HG03432 (cell line): ENCODE measurements around the gene SLC22A4.

ENCODE experiments used
- ATAC-seq: cut with Tn5 transposase; IDR thresholded peaks from one replicate; pipeline ENCODE4 v1.9.1; 2021; ENCODE audit warnings: mild to moderate bottlenecking, moderate library complexity; ENCODE audit not compliant: unreplicated experiment

SLC22A4 gene

GRCh38 chr5:132327252-132327955 lies 33.2 kb downstream of the SLC22A4 start:
- no peak for ATAC-seq

DNA sequence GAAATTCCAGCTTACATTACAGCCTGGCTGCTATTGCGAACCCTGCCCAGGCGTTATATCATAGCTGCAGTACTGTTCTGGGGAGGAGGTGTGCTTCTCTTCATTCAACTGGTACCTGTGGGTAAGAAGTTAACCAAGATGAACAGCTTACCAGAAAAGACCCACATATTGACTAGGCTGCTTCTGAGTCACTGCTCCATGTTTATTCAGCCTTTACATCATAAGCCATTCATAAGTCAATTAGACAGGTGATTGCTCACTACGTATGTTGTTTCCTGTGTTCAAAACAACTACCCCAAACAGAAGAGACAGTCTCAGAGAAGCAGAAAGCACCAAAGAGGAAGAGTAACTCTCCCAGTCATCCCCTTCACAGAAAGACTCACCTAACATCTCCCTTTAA lies 40.6 kb downstream of the SLC22A4 start:
- ATAC-seq = no peak

DNA sequence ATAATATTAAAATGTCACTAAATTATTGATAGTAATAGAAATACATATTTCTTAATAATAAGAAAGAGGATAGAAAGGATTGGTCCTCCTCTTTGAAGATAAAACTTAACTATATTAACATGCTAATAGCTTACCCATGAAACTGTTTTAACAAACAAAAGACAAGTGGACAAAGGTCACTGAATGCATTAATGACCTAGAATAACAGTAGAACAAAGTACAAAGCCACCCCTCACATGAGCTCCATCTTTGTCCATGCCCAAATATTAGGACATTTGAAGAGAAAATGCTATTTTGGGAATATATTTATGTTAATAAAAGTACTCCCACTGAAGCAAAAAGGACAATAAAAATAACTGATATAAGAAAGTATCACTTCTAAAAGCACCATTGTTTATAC lies 41.2 kb downstream of the SLC22A4 start:
- ATAC-seq = no peak

- no peak for ATAC-seq
Observed at GRCh38 chr5:132339502-132339901, 45.3 kb downstream of the SLC22A4 start.

GRCh38 chr5:132342291-132343180 lies 48.3 kb downstream of the SLC22A4 start:
- ATAC-seq = no peak

DNA sequence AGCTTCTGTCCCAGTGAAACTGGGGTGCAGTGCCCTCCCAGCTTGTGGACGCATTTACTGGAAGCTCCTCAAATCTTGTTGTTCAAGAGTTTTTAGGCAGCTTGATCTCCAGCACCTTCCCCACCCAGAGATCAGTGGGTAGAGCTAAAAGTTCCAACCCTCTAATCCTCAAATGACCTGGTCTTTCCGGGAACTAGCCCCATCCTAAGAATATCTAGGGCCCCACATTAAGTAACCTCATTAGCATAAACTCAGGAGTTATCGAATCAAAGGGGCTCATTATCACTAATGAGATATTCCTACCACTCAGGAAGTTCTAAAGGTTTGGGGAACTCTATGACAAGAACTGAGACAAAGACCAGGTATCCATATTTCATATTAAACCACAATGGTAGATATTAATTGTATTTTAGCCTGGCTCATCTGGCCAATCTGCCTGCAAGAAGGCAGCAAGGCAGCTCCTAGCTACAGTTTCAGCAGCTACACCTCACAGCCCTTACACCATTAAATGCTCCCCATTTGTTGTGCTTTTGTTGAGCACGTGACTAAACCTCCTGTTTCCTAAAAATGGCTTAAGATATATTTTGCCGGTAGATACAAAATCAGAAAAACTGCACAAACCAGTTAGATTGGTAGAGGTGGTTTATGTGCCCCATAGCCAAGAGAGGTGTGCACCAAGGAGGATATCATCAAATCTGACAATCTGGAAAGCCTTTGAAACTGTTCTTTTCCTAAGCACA lies 50.8 kb downstream of the SLC22A4 start:
- no peak for ATAC-seq

- no peak for ATAC-seq
Observed at GRCh38 chr5:132353486-132353995, 59.3 kb downstream of the SLC22A4 start.

DNA sequence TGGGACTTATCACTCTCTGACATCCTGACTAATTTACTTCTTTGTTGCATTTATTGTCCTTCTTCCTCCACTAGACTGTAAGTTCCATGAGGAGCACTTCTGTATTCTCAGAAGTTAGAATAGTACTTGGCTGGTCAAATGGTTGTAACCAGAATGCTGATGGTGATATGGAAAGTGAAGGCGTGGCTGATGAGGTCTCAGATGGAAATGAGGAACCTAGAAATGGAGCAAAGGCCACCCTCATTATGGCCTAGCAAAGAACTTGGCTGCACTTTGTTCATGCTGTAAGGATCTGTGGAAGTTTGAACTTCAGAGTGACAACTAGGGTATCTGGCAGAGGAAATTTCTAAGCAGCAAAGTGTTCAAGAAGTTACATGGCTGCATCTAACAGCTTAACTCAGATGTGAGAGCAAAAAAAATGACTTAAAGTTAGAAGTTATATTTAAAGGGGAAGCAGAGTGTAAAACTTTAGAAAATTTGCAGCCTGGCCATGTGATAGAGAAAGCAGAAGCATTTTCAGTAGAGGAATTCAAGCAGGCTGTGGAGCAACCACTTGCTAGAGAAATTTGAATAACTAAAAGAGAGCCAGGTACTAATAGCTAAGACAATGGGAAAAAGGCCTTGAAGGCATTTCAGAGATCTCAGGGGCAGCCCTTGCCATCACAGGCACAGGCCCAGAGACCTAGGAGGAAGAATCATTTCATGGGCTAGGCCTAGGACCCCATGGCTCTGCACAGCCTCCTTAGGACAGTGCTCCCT lies 60.4 kb downstream of the SLC22A4 start:
- no peak for ATAC-seq

GRCh38 chr5:132355140-132355765 lies 61.1 kb downstream of the SLC22A4 start:
- ATAC-seq = no peak

DNA sequence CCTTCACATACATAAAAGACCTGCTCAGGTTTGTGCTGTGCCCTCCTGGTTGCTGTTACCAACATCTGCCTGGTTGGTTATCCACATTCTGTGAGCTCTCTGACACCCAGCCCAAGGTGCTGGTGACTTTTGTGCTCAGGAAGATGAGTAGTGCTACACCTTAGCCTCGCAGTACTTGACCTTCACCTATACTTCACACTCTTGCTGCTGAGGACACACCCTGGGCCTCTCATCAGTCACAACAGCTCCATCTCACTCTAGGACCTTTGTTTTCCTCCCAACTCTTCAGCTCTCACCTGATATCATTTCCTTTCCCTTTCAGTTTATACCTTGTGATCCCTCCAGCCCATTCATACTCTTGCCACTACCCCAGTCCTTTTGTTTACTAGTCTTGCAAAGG lies 64.6 kb downstream of the SLC22A4 start:
- no peak for ATAC-seq

DNA sequence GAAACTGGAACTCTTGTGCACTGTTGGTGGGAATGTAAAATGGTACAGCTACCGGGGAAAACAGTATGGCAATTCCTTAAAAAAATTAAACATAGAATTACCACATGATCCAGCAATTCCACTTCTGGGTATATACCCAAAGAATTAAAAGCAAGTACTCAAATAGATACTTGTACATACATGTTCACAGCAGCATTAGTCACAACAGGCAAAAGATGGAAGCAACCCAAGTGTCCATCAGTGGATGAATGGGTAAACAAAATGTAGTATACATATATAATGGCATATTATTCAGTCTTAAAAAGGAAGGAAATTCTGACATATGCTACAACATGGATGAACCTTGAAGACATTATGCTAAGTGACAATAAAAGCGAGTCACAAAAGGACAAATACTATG lies 67.9 kb downstream of the SLC22A4 start:
- no peak for ATAC-seq

GRCh38 chr5:132363431-132364112 lies 69.4 kb downstream of the SLC22A4 start:
- ATAC-seq = no peak

GRCh38 chr5:132364319-132364718 lies 70.1 kb downstream of the SLC22A4 start:
- ATAC-seq = no peak

DNA sequence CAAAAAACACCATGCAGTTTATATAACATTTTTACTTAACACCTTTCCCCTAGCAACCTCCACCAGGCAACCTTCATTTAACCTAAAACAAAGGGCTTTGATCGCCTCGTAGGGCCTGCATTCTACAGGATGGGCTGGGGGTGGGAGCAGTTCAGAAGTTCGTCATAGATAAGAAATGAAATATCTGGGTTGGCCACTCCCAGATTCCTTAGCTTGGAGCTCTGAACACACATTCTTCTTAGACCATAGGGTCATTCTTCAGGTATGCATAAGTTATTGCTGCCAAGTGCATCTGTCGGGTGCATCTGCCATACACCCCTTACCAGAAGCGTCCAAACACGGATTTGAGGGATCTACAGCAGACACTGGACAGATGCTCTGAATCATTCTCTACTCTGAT lies 71.0 kb downstream of the SLC22A4 start:
- ATAC-seq = no peak

DNA sequence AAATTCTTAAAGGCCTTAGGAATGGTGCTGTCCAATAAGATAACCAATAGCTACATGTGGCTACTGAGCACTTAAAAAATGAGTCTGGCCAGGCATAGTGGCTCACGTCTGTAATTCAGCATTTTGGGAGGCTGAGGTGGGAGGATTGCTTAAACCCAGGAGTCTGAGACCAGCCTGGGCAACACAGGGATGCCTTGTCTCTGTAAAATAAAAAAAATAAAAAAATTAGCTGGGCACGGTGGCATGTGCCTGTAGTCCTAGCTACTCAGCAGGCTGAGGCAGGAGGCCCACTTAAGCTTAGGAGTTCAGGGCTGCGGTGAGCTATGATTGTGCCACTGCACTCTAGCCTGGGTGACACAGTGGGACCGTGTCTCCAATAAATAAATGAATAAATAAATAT lies 74.0 kb downstream of the SLC22A4 start:
- ATAC-seq = no peak

GRCh38 chr5:132369007-132369473 lies 74.8 kb downstream of the SLC22A4 start:
- ATAC-seq = no peak

GRCh38 chr5:132369474-132370180 lies 75.4 kb downstream of the SLC22A4 start, which contains the start of gene SLC22A5:
SLC22A5 (plus strand) TSS chr5:132369710; CDS start chr5:132369973, 263 bp downstream.
- ATAC-seq = peak; percentile 94

GRCh38 chr5:132370181-132370970 lies 76.2 kb downstream of the SLC22A4 start:
- no peak for ATAC-seq
